ENCODE results near the gene SEMA3C.

Gene SEMA3C

GRCh38 chr7:80848841-80849240, 70.0 kb downstream of the SEMA3C start:
- no peak for DNase-seq (ENCODE audit: low read depth)

- DNase-seq (ENCODE audit: low read depth): no peak
These were observed 71.0 kb downstream of the SEMA3C start for GRCh38 chr7:80847895-80848294.

DNA sequence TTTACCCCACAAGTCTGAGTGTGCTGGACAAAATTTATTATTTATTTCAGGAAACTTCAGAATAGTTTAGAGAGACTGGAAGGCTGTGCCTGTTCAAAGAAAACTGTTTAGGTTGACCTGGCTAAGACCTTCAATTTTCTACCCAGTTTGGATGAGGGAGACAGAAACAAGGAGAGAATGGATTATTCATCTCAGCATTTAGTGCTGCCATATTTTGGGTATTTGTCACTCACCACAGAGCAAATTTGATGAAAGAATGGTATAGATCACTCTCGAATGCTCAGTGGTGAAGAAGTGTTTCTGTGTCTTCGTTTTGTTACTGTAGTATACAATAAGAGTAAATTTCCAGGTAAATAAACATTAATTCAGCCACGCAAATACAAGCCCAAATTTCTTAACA, 71.8 kb downstream of the SEMA3C start:
- DNase-seq (ENCODE audit: low read depth): no peak

DNA sequence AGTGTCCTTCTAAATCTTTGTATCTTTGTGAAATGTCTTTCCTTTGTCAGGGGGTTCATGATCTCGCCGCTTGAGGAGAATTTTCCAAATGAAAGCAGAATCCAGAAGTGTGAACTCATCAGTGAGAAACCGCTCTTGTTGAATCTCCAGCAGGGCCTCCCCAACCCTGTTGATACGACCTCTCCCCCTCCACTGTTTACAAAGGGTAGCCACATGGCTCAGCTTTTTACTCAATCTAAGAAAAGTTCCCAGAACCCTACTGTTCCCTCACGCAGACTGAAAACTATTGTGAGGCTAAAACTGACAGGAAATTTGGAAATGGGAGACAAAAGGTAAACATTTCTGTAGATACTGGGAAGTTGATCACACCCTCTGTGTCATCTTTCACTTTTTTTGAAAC, 73.9 kb downstream of the SEMA3C start:
- no peak for DNase-seq (ENCODE audit: low read depth)

DNA sequence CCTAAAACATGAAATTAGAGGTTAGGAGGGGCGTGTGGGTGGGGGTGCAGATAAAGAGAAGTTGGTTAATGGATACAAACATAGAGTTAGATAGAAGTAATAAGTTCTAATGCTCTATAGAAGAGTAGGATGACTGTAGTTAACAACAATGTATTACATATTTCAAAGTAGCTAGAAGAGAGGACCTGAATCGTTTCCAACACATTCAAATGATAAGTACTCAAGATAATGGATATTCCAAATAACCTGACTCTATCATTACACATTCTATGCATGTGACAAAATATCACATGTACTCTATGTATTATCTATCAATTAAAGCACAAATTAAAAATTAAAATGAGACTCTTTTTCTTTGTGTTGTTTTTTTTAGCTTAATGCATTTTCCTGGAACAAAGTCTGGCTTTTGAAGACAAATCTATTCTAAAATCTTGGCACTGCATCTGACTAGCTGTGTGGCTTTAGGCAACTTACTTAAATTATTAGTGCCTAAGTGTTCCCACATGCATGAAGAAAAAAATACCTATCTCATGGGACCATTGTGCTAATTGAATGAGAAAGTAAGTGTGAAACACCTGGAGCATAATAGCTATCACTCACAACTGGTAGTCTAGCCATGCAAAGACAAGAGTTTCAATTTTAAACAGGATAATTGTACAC, 75.7 kb downstream of the SEMA3C start:
- no peak for DNase-seq (ENCODE audit: low read depth)

GRCh38 chr7:80842022-80842790, 76.6 kb downstream of the SEMA3C start:
- no peak for DNase-seq (ENCODE audit: low read depth)

GRCh38 chr7:80841423-80841955, 77.4 kb downstream of the SEMA3C start:
- no peak for DNase-seq (ENCODE audit: low read depth)

DNA sequence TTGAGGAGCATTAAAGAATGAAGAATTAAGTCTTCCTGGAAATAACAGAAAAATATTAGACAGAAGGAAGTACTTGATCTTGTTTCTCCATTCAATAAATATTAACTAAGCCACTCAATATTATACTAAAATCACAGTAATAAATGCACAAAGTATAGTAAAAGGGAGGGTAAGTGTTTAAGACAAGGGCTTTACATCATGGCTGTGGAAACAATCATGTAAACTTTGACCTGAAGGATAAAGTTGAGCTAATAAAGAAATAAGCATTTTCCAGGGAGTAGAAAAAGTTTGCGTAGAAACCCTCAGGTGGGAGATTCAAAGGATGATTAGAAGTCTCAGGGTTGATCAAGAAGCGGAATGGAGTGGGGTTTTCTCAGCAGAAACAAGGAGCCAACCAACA, 78.2 kb downstream of the SEMA3C start:
- no peak for DNase-seq (ENCODE audit: low read depth)

GRCh38 chr7:80839855-80840254, 79.0 kb downstream of the SEMA3C start:
- no peak for DNase-seq (ENCODE audit: low read depth)

DNA sequence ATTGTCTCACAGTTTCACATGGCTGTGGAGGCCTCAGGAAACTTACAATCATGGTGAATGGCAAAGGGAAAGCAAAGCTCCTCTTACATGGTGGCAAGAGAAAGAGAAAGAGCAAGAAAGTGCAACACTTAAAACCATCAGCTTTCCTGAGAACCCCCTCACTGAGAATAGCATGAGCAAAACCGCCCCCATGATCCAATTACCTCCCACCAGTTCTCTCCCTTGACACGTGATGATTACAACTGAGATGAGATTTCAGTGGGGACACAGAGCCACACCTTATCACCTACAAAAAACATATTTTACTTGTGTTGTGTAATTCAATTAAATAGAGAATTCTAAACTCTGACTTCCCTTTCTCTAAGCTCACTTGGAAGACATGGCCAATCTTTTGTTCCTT, 80.2 kb downstream of the SEMA3C start:
- no peak for DNase-seq (ENCODE audit: low read depth)

GRCh38 chr7:80837345-80837744, 81.5 kb downstream of the SEMA3C start:
- DNase-seq (ENCODE audit: low read depth): no peak

GRCh38 chr7:80835251-80835650, 83.6 kb downstream of the SEMA3C start:
- no peak for DNase-seq (ENCODE audit: low read depth)

GRCh38 chr7:80833289-80834268, 85.3 kb downstream of the SEMA3C start:
- DNase-seq (ENCODE audit: low read depth): no peak

- DNase-seq (ENCODE audit: low read depth): no peak
These were observed 86.8 kb downstream of the SEMA3C start for GRCh38 chr7:80832006-80832405.

DNA sequence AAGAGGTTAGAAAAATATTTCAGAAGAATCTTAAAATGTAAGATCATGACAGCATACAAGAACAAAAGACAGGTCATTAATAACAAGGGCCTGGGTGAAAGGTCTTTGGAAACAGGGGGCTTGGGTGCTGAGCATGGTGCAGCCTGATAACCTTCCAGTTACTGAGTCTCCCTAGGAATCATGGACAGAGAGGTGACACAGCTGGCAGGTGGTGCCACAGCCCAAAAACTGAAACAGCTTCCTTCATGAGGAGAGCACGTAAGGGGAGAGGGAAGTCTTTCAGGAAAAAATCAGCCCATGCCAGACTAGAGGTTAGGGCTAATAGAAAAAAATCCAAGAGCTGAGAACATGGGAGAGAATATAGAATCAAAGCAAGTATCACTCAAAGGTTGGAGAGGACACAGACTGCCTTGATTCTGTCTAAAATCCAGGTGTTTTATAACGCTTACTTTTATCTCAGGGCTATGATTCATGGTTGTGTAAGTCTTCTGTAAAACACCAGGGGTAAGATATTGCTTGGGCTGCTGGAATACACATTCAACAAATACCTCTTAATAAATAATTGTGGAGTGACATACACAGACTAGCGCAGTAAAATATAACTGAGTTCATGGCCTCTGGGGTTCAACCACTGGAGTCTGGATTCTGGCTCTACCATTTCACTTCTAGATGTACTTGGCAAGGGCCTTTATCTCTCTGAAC, 88.1 kb downstream of the SEMA3C start:
- DNase-seq (ENCODE audit: low read depth): no peak

- no peak for DNase-seq (ENCODE audit: low read depth)
These were observed 88.8 kb downstream of the SEMA3C start for GRCh38 chr7:80830010-80830409.

GRCh38 chr7:80829527-80829926, 89.3 kb downstream of the SEMA3C start:
- DNase-seq (ENCODE audit: low read depth): no peak

DNA sequence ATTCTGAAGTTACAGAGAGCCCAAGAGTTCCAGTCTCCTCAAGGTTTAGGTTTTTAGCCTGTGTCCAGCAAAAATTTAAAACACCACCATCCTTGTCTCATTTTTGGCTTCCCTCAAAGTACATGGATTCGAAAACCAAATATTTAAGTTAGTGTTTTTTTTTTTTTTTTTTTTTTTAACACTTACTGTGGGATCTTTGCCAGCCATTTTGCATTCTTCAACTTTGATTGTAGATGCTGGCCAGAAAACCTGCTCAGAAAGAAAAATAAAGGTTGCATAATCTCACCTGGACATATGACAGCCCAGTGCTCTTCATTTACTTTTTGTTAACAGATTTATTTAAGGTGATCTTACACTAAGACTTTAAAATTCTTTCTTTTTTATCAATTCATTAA, 91.6 kb downstream of the SEMA3C start:
- DNase-seq (ENCODE audit: low read depth): no peak

DNA sequence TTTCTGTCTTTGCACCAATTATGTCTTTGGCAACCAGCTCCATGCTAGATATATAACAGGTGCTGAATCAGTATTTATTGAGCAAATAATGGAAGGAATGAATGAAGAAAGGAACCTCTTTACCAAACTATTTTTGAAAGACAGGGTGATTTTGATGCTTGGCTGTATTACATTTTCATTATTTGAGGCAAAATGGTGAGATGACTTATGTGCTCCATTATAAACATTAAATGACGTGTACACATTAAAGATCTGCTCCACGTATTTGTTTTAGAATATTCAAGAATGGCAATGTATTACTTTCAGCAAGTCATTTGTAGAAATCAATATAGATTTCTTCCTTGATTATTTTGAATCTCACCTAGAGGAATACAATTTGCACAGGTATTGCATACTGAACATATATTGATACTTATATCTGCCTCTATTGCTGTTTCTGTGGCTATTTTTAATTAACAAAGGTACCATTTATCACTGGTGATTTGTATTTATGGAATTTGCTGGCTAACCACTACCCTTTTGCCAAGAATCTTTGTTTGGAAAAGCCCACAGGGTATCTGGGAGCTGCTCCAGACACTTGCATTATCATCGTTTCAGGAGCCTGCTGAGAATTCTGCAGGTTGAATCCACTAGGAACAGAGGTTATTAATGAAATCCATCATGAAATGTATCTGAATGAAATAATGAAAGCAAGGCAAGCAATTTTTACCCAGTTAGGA, 92.2 kb downstream of the SEMA3C start:
- DNase-seq (ENCODE audit: low read depth): no peak

DNA sequence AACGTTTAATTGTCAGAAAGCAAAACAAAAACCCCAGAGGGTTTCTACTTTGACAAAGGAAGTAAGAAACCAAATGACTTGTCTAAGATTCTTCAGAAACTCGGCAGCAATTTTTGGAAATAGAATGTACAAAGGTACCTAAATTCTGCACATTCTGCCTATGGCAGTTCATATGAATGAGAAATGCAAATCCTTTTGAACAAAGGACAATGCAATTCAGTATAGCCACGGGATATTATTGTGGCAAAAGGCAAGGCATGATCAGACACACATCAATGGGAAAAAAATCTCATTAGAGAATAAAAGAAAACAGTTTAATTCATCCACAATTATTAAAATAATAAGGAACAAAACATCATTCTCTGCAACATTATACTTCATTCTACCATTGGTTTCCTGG, 93.4 kb downstream of the SEMA3C start:
- no peak for DNase-seq (ENCODE audit: low read depth)

DNA sequence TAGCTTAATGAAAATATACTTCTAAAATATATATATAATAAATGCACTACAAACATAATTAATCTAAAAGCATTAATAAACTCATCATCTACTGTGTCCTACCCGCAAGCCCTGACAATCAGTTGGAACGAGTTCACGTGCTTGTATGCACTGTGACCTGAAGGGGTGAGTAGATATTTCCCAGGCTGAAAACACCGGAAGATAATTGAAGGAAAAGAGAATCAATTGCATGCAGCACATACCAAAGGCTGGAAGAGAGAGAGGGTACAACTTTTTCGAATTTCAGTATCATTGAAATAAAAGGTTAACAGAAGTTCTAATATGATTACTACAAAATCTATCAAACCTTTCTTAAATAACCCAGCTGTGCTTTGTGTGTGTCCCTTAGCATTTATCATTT, 94.6 kb downstream of the SEMA3C start:
- DNase-seq (ENCODE audit: low read depth): no peak

All from stimulated activated CD8-positive, alpha-beta memory T cell treated with anti-CD3 and anti-CD28 coated beads, Interleukin-15, amount 100 ng/mL, for 1 hour (primary cell).